ENCODE data around the gene CABP7. TPM values are rescaled to one million over a fixed set of nuclear protein-coding genes. Genes with fewer than 3 reads are reported as not detected.

CABP7 gene
- total RNA-seq, 4 donors from 2014 or later = 0.48 TPM; not detected in 3

DNA sequence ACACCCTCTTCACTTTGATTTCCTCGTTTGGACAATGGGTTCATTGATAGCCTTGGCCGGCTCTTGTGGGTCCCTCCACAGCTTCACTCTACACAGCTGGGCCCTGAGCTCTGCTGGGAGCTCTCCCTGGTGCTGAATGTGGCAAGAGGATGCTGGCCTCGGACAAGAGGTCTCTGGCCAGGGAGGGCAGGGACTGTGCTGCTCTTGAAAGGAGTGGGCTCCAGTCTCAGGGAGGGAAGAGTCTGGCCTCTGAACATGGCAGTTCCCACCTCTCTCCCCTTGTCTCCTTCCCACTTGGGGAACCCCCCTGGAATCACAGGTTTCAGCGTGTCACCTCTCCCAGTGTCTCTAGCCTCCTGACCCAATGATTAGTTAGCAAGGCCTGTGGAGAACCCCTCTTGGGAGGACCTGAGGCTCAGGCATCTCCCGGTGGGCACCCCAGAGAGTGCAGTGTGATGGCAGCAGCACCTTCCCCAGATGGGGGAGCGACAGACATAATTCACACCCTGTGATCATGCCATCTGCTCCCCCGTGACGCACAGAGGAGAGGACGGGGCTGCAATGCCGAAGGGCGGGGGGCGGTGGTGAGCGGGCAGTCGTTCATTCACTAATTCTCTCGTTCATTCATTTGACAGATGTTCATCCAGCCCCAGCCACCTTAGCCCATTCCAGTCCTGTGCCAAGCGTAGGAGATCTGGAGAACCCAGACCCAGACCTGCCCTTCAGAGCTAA, 2.8 kb upstream of the CABP7 start:
- Histone ChIP-seq H3K27ac (no peak overlapping the region), H3K9me3 (no peaks in the 10 kb centered on the region), H3K27me3 (peaks cover 79% of the 10 kb centered on the region), H3K36me3 (no peaks in the 10 kb centered on the region), H3K4me1 (peaks cover 14% of the 10 kb centered on the region), H3K4me3 (no peak overlapping the region)
- TF ChIP-seq POLR2AphosphoS5 (IDR thresholded peaks at IDR 0.05) = no peak
- TF ChIP-seq EP300 (IDR thresholded peaks at IDR 0.05) = no peak
- TF ChIP-seq POLR2A (IDR thresholded peaks at IDR 0.05) = no peak
- TF ChIP-seq, protein P1, sequence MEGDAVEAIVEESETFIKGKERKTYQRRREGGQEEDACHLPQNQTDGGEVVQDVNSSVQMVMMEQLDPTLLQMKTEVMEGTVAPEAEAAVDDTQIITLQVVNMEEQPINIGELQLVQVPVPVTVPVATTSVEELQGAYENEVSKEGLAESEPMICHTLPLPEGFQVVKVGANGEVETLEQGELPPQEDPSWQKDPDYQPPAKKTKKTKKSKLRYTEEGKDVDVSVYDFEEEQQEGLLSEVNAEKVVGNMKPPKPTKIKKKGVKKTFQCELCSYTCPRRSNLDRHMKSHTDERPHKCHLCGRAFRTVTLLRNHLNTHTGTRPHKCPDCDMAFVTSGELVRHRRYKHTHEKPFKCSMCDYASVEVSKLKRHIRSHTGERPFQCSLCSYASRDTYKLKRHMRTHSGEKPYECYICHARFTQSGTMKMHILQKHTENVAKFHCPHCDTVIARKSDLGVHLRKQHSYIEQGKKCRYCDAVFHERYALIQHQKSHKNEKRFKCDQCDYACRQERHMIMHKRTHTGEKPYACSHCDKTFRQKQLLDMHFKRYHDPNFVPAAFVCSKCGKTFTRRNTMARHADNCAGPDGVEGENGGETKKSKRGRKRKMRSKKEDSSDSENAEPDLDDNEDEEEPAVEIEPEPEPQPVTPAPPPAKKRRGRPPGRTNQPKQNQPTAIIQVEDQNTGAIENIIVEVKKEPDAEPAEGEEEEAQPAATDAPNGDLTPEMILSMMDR (IDR thresholded peaks at IDR 0.05) = no peak
- DNase-seq (ENCODE audit: low spot score in 2 of 2) = no peak
- 71% methylated on average over 16 of the region's 16 CpGs for WGBS

DNA sequence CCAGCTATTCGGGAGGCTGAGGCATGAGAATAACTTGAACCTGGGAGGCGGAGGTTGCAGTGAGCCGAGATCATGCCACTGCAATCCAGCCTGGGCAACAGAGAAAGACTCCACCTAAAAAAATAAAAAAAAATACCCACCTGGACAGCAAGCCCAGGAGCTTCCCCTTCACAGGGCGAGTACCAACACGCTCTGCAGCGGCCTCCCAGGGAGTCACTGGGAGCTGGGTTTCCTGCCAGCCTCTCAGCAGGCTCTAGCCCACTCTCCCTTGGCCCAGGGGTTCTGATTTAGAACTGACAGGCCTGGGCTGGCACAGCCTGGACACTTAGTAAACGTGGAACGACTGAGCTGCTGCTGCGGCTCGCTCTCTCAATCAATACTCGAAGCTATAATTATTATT, 2.0 kb upstream of the CABP7 start:
- Histone ChIP-seq H3K9me3 (no peaks in the 10 kb centered on the region), H3K4me3 (no peak overlapping the region), H3K27ac (no peak overlapping the region), H3K4me1 (peaks cover 14% of the 10 kb centered on the region), H3K36me3 (no peaks in the 10 kb centered on the region), H3K27me3 (peaks cover 80% of the 10 kb centered on the region)
- 70% methylated on average over 11 of the region's 11 CpGs for WGBS
- TF ChIP-seq, protein P1 (IDR thresholded peaks at IDR 0.05) = no peak
- TF ChIP-seq POLR2AphosphoS5 (IDR thresholded peaks at IDR 0.05) (no peak), EP300 (IDR thresholded peaks at IDR 0.05) (no peak)
- no peak for DNase-seq (ENCODE audit: low spot score in 2 of 2)

DNA sequence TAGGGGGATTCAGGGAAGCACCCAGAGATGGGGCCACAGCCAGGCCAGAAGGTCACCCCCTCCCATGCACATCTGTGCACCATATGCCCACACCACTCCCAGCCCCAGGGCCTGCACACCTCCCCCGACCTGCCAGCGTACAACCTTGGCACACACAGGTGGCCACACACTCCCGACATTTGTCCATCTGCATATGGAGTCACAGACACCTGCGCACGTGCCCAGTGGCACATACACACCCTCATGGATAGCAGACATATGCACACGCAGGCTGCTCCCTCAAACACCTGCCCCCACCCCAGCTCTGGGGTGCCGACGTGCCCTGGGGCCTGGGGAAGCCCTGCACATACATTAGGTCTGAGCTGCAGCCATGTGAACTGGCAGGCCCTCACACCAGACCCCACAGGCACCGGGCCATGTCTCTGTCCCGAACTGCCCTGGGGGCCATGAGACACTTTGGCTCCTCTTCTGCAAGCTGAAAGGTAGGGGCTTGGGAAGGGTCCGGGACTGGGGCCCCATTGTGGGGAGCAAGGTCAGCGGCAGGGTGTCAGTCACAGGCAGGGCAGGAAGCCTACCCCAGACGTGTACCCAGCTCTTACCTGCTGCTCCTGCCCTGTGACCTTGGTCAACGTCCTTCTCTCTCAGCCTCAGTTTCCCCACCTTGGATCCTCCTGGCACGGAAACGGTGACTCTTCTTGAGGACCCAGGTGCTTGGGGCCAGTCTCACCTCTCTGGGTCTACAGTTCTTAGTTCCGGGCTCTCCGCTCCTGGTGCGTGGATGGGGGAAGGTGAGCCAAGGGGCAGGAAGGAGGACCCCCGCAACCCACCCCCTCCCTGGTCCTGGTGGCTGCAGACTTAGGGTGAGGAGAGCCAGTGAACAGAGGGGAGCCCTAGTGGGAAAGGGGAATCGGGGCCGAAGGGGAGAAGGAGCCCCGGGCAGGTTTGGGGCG, 579 bp upstream of the CABP7 start:
- Histone ChIP-seq H3K9me3 (no peaks in the 10 kb centered on the region), H3K27me3 (peaks cover 72% of the 10 kb centered on the region), H3K4me3 (peak overlapping the region; percentile 35), H3K27ac (no peak overlapping the region), H3K4me1 (peaks cover 14% of the 10 kb centered on the region), H3K36me3 (no peaks in the 10 kb centered on the region)
- no peak for DNase-seq (ENCODE audit: low spot score in 2 of 2)
- 38% methylated on average over 17 of the region's 24 CpGs for WGBS
- TF ChIP-seq POLR2A (IDR thresholded peaks at IDR 0.05) = no peak
- TF ChIP-seq EP300 (IDR thresholded peaks at IDR 0.05) = no peak
- TF ChIP-seq POLR2AphosphoS5 (IDR thresholded peaks at IDR 0.05) = no peak
- TF ChIP-seq, protein P1 (IDR thresholded peaks at IDR 0.05) = no peak

DNA sequence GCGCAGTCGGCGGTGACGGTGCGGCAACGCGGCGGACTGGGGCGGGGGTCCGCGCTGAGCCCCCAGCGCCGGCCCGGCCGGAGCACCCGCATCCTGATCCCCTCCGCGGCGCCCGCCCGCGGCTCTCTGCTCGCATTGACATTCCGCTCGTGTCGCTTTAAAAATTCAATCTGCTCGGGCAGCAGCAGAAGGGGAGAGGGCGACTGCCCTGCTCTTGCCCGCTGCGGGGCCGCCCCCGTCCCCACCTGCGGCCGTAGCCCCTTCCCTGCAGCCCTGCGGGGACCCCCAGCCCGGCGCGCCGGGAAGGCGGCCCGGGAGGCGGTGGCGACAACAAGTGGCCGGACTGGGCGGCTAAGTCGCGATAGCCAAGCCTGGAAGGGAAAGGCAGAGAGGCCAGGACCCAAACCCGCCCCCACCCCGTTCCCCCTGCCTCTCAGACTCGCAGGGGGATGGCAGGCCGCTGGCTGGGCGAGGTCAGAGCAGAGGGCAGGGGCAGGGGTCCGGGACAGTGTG, 1.1 kb downstream of the CABP7 start:
- Histone ChIP-seq H3K9me3 (no peaks in the 10 kb centered on the region), H3K27ac (no peak overlapping the region), H3K4me1 (peaks cover 14% of the 10 kb centered on the region), H3K36me3 (no peaks in the 10 kb centered on the region), H3K4me3 (peak overlapping the region; percentile 35), H3K27me3 (peaks cover 66% of the 10 kb centered on the region)
- DNase-seq (ENCODE audit: low spot score in 2 of 2) = no peak
- 19% methylated on average over 17 of the region's 53 CpGs for WGBS
- TF ChIP-seq, protein P1 (IDR thresholded peaks at IDR 0.05) = no peak
- TF ChIP-seq POLR2AphosphoS5 (IDR thresholded peaks at IDR 0.05) = no peak
- TF ChIP-seq EP300 (IDR thresholded peaks at IDR 0.05) = no peak
- TF ChIP-seq POLR2A (IDR thresholded peaks at IDR 0.05) = no peak

DNA sequence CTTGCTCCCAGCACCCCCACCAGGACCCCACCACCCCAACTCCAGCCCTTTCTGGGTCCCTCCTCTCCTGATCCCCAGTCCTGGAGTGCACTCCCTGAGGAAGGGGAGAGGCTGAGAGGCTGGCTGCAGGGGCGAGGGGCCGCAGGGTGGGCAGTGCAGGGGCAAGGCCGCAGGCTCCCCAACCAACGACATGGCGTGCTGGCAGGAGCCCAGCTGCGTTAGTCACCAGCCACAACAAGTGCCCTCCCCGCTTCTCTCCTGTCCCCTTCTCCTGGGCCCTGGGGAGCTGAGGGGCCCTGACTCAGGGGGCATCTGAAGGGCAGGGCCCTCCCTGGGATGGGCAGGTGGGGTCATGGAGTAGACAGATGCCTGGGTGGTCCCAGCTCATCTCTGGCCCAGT, 2.3 kb downstream of the CABP7 start:
- no peak for TF ChIP-seq POLR2AphosphoS5 (IDR thresholded peaks at IDR 0.05)
- no peak for TF ChIP-seq POLR2A (IDR thresholded peaks at IDR 0.05)
- TF ChIP-seq, protein P1 (IDR thresholded peaks at IDR 0.05) = no peak
- TF ChIP-seq EP300 (IDR thresholded peaks at IDR 0.05) = no peak
- Histone ChIP-seq H3K27ac (no peak overlapping the region), H3K27me3 (peaks cover 63% of the 10 kb centered on the region), H3K9me3 (no peaks in the 10 kb centered on the region), H3K36me3 (no peaks in the 10 kb centered on the region), H3K4me3 (no peak overlapping the region), H3K4me1 (peaks cover 14% of the 10 kb centered on the region)
- no peak for DNase-seq (ENCODE audit: low spot score in 2 of 2)
- 73% methylated on average over 7 of the region's 7 CpGs for WGBS

All from suprapubic skin (tissue), 4 donors.